GM06990 (cell line): ENCODE results near the gene FBLN2.

ENCODE experiments used
- DNase-seq: peaks from one replicate; pipeline ENCODE4 v3.0.0-alpha.2; 2011; ENCODE audit not compliant: insufficient read length; ENCODE audit errors: extremely low read depth
- H3K27me3 ChIP-seq: replicated peaks from 2 replicates; pipeline ENCODE4 v1.6.0; 2011; ENCODE audit warnings: low read length; ENCODE audit not compliant: control insufficient read depth, insufficient read depth
- H3K36me3 ChIP-seq: 2 replicates; pipeline ENCODE4 v1.5.1; 2011; ENCODE audit warnings: low read length; ENCODE audit not compliant: control insufficient read depth, insufficient read depth
- H3K4me3 ChIP-seq: replicated peaks from 2 replicates; pipeline ENCODE4 v1.5.1; 2011; ENCODE audit warnings: low read depth, mild to moderate bottlenecking, control low read depth, low read length
- CTCF ChIP-seq: IDR thresholded peaks from 2 replicates; pipeline ENCODE4 v1.5.1; 2011; ENCODE audit warnings: low read length, control low read depth, mild to moderate bottlenecking, inconsistent platforms; ENCODE audit not compliant: insufficient read depth, poor library complexity, severe bottlenecking

FBLN2 gene

GRCh38 chr3:13662238-13662847, 113.4 kb downstream of the FBLN2 start:
- no peak overlapping the region for H3K4me3 ChIP-seq
- DNase-seq, result no peak
- no peaks in the 10 kb centered on the region; the same call in 1 of the 2 replicates for H3K27me3 ChIP-seq
- H3K36me3 ChIP-seq, result no peaks in the 10 kb centered on the region
- TF ChIP-seq CTCF, result no peak

GRCh38 chr3:13663781-13664535, 115.0 kb downstream of the FBLN2 start:
- Histone ChIP-seq H3K36me3 (no peaks in the 10 kb centered on the region), H3K4me3 (no peak overlapping the region), H3K27me3 (no peaks in the 10 kb centered on the region; the same call in 1 of the 2 replicates)
- no peak for DNase-seq
- no peak for TF ChIP-seq CTCF

GRCh38 chr3:13665582-13666226, 116.8 kb downstream of the FBLN2 start:
- H3K36me3 ChIP-seq, result no peaks in the 10 kb centered on the region
- TF ChIP-seq CTCF, result no peak
- no peaks in the 10 kb centered on the region; the same call in 1 of the 2 replicates for H3K27me3 ChIP-seq
- no peak overlapping the region for H3K4me3 ChIP-seq
- no peak for DNase-seq

GRCh38 chr3:13666227-13666619, 117.3 kb downstream of the FBLN2 start:
- no peaks in the 10 kb centered on the region; the same call in 1 of the 2 replicates for H3K27me3 ChIP-seq
- no peak overlapping the region for H3K4me3 ChIP-seq
- TF ChIP-seq CTCF, result no peak
- no peak for DNase-seq
- H3K36me3 ChIP-seq, result no peaks in the 10 kb centered on the region

GRCh38 chr3:13666781-13667709, 118.1 kb downstream of the FBLN2 start:
- no peak for TF ChIP-seq CTCF
- no peak for DNase-seq
- H3K27me3 ChIP-seq, result no peaks in the 10 kb centered on the region; the same call in 1 of the 2 replicates
- no peaks in the 10 kb centered on the region for H3K36me3 ChIP-seq
- H3K4me3 ChIP-seq, result no peak overlapping the region
